SU-DHL-6 (cell line): ENCODE measurements around the gene KHSRP.

Source experiments
- H2AFZ ChIP-seq: fragments of 200-600 bp; sonication (generic); 2 replicates; pipeline ENCODE4 v1.6.1; 2014; ENCODE audit warnings: low read depth, mild to moderate bottlenecking, moderate library complexity, mixed read lengths, antibody characterized with exemption, low read length; ENCODE audit not compliant: severe bottlenecking
- H3F3A ChIP-seq: fragments of 200-600 bp; shearing (Covaris generic); 2 replicates; pipeline ENCODE4 v1.6.0; 2016; ENCODE audit warnings: antibody characterized with exemption, mild to moderate bottlenecking; ENCODE audit not compliant: insufficient read depth
- H3K27ac ChIP-seq: fragments of 200-600 bp; sonication (generic); 2 replicates; pipeline ENCODE4 v1.5.1; 2016; ENCODE audit warnings: low read depth, mild to moderate bottlenecking, low read length, moderate library complexity, mixed read lengths
- H3K27me3 ChIP-seq: fragments of 200-600 bp; sonication (generic), shearing (Covaris generic); 2 replicates; pipeline ENCODE4 v1.6.0; 2014; ENCODE audit warnings: mild to moderate bottlenecking, low read length
- H3K36me3 ChIP-seq: fragments of 200-600 bp; sonication (generic); 2 replicates; pipeline ENCODE4 v1.6.1; 2014; ENCODE audit warnings: mild to moderate bottlenecking, low read length, mixed read lengths
- H3K4me2 ChIP-seq: fragments of 300-600, 200-600 bp; shearing (Covaris generic), sonication (generic); 2 replicates; pipeline ENCODE4 v1.6.0; 2014; ENCODE audit warnings: low read length, low read depth, mild to moderate bottlenecking; ENCODE audit not compliant: poor library complexity, severe bottlenecking
- H3K4me3 ChIP-seq: fragments of 200-600 bp; sonication (generic); 2 replicates; pipeline ENCODE4 v1.5.1; 2014; ENCODE audit warnings: antibody characterized with exemption, low read length, mild to moderate bottlenecking, mixed read lengths; ENCODE audit not compliant: insufficient read depth, poor library complexity, severe bottlenecking
- H3K79me2 ChIP-seq: fragments of 200-600 bp; sonication (generic); 2 replicates; pipeline ENCODE4 v1.6.1; 2014; ENCODE audit warnings: mild to moderate bottlenecking, low read length, moderate library complexity; ENCODE audit not compliant: insufficient read depth
- H3K9ac ChIP-seq: fragments of 200-600 bp; sonication (generic); 2 replicates; pipeline ENCODE4 v1.7.0; 2014; ENCODE audit warnings: mild to moderate bottlenecking, low read length
- H3K9me2 ChIP-seq: fragments of 200-600 bp; sonication (generic); replicated peaks from 2 replicates; pipeline ENCODE4 v1.6.1; 2014; ENCODE audit warnings: low read length; ENCODE audit not compliant: insufficient read depth
- H3K9me3 ChIP-seq: fragments of 200-600 bp; sonication (generic); 2 replicates; pipeline ENCODE4 v1.6.1; 2014; ENCODE audit warnings: low read length, mixed read lengths; ENCODE audit not compliant: insufficient read depth
- H4K20me1 ChIP-seq: fragments of 200-600 bp; sonication (generic); 2 replicates; pipeline ENCODE4 v1.6.1; 2014; ENCODE audit warnings: low read depth, mild to moderate bottlenecking, antibody characterized with exemption, low read length, moderate library complexity, mixed read lengths
- EZH2phosphoT487 ChIP-seq: fragments of 200-600 bp; sonication (generic), shearing (Covaris generic); conservative IDR thresholded peaks from 2 replicates; pipeline ENCODE4 v1.6.1; 2018; ENCODE audit warnings: mild to moderate bottlenecking, antibody characterized with exemption, low read length, moderate library complexity, mixed read lengths
- TF ChIP-seq, protein P1 (sequence below): fragments of 200-600 bp; sonication (generic); IDR thresholded peaks from one replicate; pipeline ENCODE4 v1.5.1; 2017; ENCODE audit warnings: antibody characterized with exemption, mild to moderate bottlenecking, low read length, moderate library complexity; ENCODE audit not compliant: insufficient read depth, poor library complexity, severe bottlenecking

KHSRP gene

DNA sequence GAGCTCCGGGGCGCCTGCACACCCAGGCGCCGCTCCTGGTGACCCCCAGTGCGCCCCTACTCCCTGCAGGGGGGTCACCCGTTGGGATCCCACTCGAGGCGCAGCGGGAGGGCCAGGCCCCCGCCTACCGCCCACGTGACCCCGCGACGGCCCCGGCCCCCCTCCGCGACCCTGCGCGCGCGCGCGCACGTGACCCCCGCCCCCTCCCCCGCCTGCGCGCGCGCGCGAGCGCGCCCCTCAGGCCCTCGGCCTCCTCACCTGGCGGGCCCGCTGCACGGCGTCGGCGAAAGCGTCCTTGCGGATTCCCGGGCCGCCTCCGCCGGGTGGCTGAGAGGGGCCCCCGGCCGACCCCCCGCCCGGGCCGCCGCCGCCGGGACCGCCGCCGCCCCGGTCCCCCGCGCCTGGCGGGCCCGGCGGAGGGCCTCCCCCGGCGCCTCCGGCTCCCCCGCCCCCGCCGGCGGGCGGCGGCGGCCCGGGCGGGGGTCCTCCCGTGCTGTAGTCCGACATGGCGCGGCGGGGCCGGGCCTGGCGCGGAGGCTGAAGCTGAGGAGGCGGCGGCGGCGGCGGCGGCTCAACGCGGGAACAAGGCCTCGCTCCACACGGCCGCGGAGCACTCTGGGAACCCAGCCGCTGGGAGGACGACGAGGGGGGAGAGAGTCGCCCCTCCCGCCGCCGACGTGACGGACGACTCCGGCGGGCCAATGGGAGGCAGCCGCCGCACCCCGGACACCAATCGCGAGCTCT lies at the start of gene KHSRP:
KHSRP (minus strand) TSS at position 617 of the 744 bp plus-strand sequence; CDS start at position 507, 110 bp downstream.
- H3F3A ChIP-seq = no peaks in the 10 kb centered on the region; the same call in 1 of the 2 replicates
- no peak for TF ChIP-seq EZH2phosphoT487
- TF ChIP-seq, protein P1, sequence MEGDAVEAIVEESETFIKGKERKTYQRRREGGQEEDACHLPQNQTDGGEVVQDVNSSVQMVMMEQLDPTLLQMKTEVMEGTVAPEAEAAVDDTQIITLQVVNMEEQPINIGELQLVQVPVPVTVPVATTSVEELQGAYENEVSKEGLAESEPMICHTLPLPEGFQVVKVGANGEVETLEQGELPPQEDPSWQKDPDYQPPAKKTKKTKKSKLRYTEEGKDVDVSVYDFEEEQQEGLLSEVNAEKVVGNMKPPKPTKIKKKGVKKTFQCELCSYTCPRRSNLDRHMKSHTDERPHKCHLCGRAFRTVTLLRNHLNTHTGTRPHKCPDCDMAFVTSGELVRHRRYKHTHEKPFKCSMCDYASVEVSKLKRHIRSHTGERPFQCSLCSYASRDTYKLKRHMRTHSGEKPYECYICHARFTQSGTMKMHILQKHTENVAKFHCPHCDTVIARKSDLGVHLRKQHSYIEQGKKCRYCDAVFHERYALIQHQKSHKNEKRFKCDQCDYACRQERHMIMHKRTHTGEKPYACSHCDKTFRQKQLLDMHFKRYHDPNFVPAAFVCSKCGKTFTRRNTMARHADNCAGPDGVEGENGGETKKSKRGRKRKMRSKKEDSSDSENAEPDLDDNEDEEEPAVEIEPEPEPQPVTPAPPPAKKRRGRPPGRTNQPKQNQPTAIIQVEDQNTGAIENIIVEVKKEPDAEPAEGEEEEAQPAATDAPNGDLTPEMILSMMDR = no peak
- H3K9ac ChIP-seq = peak within 1 kb of the TSS; percentile 81
- peaks cover 48% of the 10 kb centered on the region for H3K79me2 ChIP-seq
- peaks cover 18% of the 10 kb centered on the region; the same call in 1 of the 2 replicates for H4K20me1 ChIP-seq
- H3K27ac ChIP-seq = peak within 1 kb of the TSS; percentile 49
- H2AFZ ChIP-seq = peak within 1 kb of the TSS; percentile 65
- no peaks in the 10 kb centered on the region for H3K27me3 ChIP-seq
- H3K9me2 ChIP-seq = no peaks in the 10 kb centered on the region
- no peaks in the 10 kb centered on the region for H3K9me3 ChIP-seq
- peak within 1 kb of the TSS; percentile 60 for H3K4me2 ChIP-seq
- peak within 1 kb of the TSS; percentile 62 for H3K4me3 ChIP-seq
- H3K36me3 ChIP-seq = peaks cover 3% of the 10 kb centered on the region; the same call in 1 of the 2 replicates

- Histone ChIP-seq H3K9me2 (no peaks in the 10 kb centered on the region), H2AFZ (no peak overlapping the region), H3K79me2 (no peaks in the 10 kb centered on the region), H3F3A (no peaks in the 10 kb centered on the region), H3K9me3 (no peaks in the 10 kb centered on the region), H3K36me3 (no peaks in the 10 kb centered on the region), H3K27me3 (no peaks in the 10 kb centered on the region), H3K27ac (no peak overlapping the region), H3K9ac (no peak overlapping the region), H3K4me2 (no peak overlapping the region), H4K20me1 (no peaks in the 10 kb centered on the region), H3K4me3 (no peak overlapping the region)
- TF ChIP-seq, protein P1 = no peak
- no peak for TF ChIP-seq EZH2phosphoT487
Measured at GRCh38 chr19:6473647-6474046, 49.0 kb upstream of the KHSRP start.

GRCh38 chr19:6472713-6473112 lies 48.1 kb upstream of the KHSRP start:
- Histone ChIP-seq H3K27me3 (no peaks in the 10 kb centered on the region), H3K9me2 (no peaks in the 10 kb centered on the region), H3K9me3 (no peaks in the 10 kb centered on the region), H3F3A (no peaks in the 10 kb centered on the region), H3K9ac (no peak overlapping the region), H4K20me1 (no peaks in the 10 kb centered on the region), H3K4me2 (no peak overlapping the region), H2AFZ (no peak overlapping the region), H3K36me3 (no peaks in the 10 kb centered on the region), H3K79me2 (no peaks in the 10 kb centered on the region), H3K4me3 (no peak overlapping the region), H3K27ac (no peak overlapping the region)
- TF ChIP-seq EZH2phosphoT487 = no peak
- TF ChIP-seq, protein P1 = no peak
